Activated CD4-positive, alpha-beta T cell treated with anti-CD3 and anti-CD28 coated beads, Interleukin-2, amount 50 U/mL, for 48 hours (primary cell): ENCODE results near the gene SLC38A5.
A peak's percentile ranks its signal among the peaks of the same experiment; 100 is the strongest.
"Not testable (repeated sequence)": the region's sequence is repeated elsewhere in the genome, so short reads cannot be mapped to it uniquely, and the experiment has no call there.

ENCODE experiments used
- DNase-seq, 2 experiments: peaks; one replicate each; pipeline ENCODE4 v3.0.0-alpha.2; 2020

SLC38A5 gene

GRCh38 chrX:48467281-48467761 is 2.7 kb downstream of the SLC38A5 start:
- no peak for DNase-seq

DNA sequence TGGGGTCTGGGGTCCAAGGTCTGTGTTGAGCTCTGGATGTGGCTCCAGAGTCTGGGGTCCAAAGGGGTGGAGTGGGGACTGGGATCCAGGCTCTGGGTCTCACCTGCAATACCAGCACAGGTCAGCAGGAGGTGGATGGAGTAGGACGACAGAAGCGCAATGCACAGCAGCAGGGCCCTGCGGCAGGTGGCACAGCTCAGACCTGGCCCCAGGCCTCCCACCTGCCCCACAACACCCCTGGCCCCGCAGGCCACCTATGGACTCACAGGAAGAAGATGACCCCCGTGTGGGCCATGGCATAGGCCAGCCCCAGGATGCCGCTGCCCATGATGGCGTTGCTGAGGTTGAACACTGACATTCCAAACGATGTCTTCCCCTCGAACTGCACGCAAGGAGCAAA is 3.4 kb downstream of the SLC38A5 start:
- peak; percentile 53 to 61 for DNase-seq

GRCh38 chrX:48465336-48465933 is 4.6 kb downstream of the SLC38A5 start:
- DNase-seq: no peak

- DNase-seq: no peak
These were observed 8.2 kb downstream of the SLC38A5 start for GRCh38 chrX:48461830-48462229.

- DNase-seq: no peak
These were observed 9.5 kb downstream of the SLC38A5 start for GRCh38 chrX:48460606-48461005.

GRCh38 chrX:48460031-48460430 is 10.0 kb downstream of the SLC38A5 start:
- DNase-seq: no peak

DNA sequence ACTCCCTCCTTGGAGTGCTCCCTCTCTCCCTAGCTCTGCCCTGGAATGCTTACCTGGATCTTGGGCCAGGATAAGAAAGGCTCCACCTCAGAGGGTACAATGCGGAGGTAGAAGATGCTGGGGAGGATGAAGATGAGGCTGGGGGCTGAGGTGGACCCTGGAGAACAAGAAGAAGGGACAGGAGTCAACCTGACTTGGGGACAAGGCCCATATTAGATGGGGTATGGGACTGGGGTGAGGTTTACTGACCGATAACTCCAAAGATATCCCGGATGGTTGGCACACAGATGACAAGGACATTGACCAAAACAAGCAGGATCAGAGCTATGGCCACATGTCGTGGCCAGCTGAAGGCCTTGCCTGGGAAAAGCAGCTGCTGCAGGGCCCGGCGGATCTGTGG is 10.6 kb downstream of the SLC38A5 start:
- DNase-seq: no peak

- no peak for DNase-seq
These were observed 11.3 kb downstream of the SLC38A5 start for GRCh38 chrX:48458711-48459110.

DNA sequence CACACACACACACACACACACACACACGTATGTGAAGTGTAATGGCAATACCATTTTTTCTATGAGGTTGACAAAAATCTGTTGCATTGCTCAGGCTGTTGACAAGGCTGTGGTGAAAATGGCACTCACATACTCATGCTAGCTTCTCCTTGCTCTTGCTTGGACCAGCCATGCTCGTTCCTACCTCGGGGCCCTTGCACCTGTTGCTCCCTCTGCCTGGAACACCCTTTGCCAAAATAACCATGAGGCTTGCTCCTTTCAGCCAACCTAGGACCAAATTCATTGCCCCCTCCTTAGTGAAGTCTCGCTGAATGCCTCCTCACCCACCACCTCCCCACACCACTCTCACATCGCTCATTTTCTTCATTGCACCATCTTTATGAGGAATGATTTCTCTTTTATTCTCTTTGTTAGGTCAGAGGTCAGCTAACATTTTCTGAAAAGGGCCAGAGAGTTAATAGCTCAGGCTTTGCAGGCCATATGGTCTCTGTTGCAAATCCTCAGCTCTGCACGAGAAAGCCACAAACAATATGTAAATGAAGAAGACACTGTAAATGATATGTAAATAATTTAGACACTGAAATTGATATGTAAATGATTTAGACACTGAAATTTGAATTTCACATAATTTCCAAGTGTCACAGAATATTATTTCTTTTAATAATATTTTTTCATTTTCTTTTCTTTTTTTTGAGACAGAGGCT is 13.3 kb downstream of the SLC38A5 start:
- DNase-seq: no peak

GRCh38 chrX:48451708-48452107 is 18.4 kb downstream of the SLC38A5 start:
- DNase-seq: no peak

DNA sequence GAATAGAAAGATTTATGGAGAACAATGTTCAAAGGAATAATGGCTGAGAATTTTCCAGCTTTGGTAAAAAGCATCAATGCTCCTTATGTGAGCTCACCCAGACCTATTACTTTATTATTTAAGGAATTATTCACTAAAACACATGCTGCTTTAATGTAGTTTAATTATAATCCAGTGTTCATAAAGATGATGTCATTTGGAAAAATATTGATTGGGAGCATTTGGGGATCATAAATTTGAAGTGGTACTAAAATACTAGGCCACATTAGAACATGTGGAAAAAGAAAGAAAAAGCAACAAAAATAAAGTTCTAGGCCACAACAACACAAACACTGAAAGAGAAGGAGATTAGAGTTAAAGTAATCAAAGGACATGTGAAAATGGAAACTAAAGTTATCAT is 20.0 kb downstream of the SLC38A5 start:
- DNase-seq: no peak

DNA sequence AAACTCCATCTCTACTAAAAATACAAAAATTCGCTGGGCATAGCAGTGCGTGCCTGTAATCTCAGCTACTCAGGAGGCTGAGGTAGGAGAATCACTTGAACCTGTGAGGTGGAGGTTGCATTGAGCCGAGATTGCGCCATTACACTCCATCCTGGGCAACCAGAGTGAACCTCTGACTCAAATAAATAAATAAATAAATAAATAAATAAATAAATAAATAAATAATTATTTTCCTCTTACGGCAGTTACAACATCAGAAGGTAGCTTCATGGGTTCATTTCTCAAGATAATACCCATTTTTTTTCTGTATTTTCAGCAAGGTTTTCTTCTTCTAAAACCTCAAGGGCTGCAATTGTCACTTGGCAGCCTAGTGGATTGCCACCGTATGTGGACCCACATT is 22.9 kb downstream of the SLC38A5 start:
- DNase-seq: not testable (repeated sequence)

GRCh38 chrX:48433713-48434112 is 36.3 kb downstream of the SLC38A5 start:
- peak in 1 of 2 experiments; percentile 5 for DNase-seq

GRCh38 chrX:48430166-48430565 is 39.9 kb downstream of the SLC38A5 start:
- DNase-seq: not testable (repeated sequence)

DNA sequence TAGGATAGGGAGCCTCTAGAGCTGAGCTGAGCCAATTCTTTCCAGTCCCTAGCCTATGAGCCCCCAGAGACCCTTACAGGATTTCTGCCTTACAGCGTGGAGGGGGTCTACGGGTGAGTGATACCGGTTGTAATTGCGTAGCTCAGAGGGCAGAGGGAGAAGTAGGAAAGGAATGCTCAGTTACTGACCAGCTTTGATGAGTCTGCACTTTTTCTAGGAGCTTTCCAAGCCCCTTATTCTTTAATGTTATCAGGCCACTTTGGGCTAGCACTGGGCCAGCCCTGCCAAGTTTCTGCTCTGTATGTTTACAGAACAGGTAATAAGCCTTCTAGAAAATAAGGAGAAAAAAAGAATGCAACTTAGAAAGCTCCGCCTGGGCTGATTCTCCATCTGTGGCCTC is 40.5 kb downstream of the SLC38A5 start:
- DNase-seq: not testable (repeated sequence)

- not testable (repeated sequence) for DNase-seq
These were observed 42.9 kb downstream of the SLC38A5 start for GRCh38 chrX:48427027-48427716.

DNA sequence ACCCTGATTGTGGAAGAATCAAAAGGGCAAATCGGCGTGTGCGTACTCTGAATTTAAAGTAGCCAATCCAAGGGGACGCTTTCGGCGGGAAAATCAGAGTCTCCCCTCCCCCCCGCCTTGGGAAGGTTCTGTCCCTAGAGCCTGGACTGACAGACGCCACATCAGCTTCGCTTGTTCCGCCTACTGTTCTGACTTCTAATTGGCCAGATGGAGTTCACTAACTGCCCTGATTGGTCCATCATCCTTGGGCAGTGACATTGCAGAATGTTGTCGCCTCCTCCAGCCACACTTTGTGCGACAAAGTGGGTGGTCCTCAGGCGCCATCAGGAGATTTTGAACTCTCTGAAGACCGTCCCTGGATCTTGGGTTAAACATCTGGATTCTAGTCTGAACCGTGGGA is 58.2 kb downstream of the SLC38A5 start, which contains the start of gene SSX4B:
Gene SSX4B (minus strand): TSS at position 101 of the 400 bp plus-strand sequence. CDS start 588 bp downstream, outside the sequence.
- DNase-seq: not testable (repeated sequence)
